Measurements from ENCODE around the gene BICD2.

BICD2 gene

DNA sequence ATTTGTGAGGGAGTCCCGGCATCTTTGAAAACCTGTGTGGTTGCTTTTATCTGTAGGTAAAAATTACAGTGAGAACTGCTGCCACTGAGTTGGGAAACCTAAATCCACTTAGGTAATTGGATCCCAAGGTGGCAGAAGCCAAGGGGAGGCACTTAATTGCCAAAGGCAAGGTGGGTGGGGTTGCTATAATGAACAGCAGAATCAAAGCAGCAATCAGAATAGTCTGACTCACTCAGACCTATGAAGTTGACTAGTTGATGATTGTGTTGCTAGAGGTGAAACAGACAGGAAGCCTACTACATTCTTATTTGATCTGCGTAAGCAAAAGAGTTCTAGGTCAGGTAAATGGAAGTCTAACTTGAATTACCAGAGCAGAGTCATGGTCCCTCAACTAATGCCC is 17.3 kb upstream of the BICD2 start:
- in situ Hi-C loops (cut with HindIII; ENCODE audit: low sequenced_read_pairs), result no loop called here
- H3K4me3 ChIP-seq (ENCODE audit: low read depth, low read length), result no peak overlapping the region
- TF ChIP-seq, protein P1, sequence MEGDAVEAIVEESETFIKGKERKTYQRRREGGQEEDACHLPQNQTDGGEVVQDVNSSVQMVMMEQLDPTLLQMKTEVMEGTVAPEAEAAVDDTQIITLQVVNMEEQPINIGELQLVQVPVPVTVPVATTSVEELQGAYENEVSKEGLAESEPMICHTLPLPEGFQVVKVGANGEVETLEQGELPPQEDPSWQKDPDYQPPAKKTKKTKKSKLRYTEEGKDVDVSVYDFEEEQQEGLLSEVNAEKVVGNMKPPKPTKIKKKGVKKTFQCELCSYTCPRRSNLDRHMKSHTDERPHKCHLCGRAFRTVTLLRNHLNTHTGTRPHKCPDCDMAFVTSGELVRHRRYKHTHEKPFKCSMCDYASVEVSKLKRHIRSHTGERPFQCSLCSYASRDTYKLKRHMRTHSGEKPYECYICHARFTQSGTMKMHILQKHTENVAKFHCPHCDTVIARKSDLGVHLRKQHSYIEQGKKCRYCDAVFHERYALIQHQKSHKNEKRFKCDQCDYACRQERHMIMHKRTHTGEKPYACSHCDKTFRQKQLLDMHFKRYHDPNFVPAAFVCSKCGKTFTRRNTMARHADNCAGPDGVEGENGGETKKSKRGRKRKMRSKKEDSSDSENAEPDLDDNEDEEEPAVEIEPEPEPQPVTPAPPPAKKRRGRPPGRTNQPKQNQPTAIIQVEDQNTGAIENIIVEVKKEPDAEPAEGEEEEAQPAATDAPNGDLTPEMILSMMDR (IDR thresholded peaks at IDR 0.05; ENCODE audit: low read depth, low read length), result no peak
- DNase-seq (ENCODE audit: low read depth, low spot score), result no peak

DNA sequence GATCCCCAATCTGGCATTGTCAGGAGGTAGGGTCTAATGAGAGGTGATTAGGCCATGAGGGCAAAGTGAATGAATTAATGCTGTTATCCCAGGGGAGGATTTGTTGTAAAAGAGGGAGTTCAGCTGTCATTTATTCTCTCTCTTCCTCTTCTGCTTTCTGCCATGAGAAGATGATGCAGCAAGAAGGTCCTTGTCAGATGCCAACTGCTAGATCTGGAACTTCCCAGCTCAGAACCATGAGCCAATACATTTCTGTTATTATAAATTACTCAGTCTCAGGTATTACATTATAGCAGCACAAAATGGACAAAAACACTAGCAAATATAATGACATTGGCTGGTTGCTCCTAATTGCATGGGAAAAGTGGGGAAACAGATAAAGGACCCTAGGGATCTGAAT is 15.6 kb upstream of the BICD2 start:
- no peak overlapping the region for H3K4me3 ChIP-seq (ENCODE audit: low read depth, low read length)
- in situ Hi-C loops (cut with HindIII; ENCODE audit: low sequenced_read_pairs), result no loop called here
- TF ChIP-seq, protein P1 (IDR thresholded peaks at IDR 0.05; ENCODE audit: low read depth, low read length), result no peak

DNA sequence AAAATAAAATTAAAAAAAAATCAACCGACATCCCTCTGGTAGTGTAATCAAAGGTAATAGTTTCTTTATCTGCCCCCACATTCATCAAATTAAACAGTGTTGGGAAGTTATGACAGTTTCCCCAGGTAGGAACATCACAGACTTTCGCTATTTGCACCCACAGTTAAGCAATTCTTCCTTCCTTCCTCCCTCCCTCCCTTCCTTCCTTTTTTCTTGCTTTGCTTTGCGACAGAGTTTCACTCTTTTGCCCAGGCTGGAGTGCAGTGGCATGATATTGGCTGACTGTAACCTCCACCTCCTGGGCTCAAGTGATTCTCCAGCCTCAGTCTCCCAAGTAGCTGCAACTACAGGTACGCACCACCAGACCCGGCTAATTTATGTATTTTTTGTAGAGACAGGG is 10.8 kb upstream of the BICD2 start:
- DNase-seq (ENCODE audit: low read depth, low spot score), result no peak
- H3K4me3 ChIP-seq (ENCODE audit: low read depth, low read length), result no peak overlapping the region
- TF ChIP-seq, protein P1 (IDR thresholded peaks at IDR 0.05; ENCODE audit: low read depth, low read length), result no peak
- in situ Hi-C loops (cut with HindIII; ENCODE audit: low sequenced_read_pairs), result no loop called here

More for the DNA sequence above, 15.6 kb upstream of the BICD2 start:
- no peak for DNase-seq (ENCODE audit: low read depth, low spot score)

DNA sequence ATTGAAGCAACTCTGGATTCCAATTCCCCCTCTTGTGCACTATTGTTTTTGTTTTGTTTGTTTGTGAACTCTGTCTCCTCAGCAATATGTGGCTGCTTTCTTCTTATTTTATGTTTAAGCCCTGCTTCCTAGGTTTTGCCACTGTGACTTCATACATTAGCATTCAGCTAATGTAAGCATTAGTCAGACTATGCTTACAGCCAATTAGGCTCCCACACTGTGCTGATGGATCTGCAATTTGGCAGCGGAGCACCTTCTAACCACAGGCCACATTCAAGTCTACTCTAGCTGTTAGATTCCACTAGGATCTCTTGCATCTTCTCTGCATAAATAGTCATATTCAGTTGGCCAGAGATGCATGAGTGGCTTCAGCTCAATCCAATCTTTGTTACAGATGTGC is 9.6 kb upstream of the BICD2 start:
- TF ChIP-seq, protein P1 (IDR thresholded peaks at IDR 0.05; ENCODE audit: low read depth, low read length), result no peak
- in situ Hi-C loops (cut with HindIII; ENCODE audit: low sequenced_read_pairs), result no loop called here
- peak; percentile 92 for DNase-seq (ENCODE audit: low read depth, low spot score)
- H3K4me3 ChIP-seq (ENCODE audit: low read depth, low read length), result no peak overlapping the region

DNA sequence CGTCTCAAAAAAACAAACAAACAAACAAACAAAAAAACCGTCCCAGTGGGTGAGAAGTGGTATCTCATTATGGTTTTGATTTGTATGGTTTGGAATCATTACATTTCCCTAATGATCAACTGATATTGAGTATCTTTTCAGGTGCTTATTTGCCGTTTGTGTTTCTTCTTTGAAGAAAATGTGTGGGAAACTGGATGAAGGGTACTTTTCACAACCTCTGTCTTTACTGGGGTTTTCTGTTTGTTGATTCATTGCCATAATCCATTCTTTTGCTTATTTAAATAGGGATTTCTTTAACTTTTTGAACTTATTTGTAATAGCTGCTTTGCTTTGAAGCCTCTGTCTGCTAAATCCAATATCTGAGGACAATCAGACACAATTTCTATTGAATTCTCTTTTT is 9.2 kb upstream of the BICD2 start:
- no peak overlapping the region for H3K4me3 ChIP-seq (ENCODE audit: low read depth, low read length)
- DNase-seq (ENCODE audit: low read depth, low spot score), result no peak
- in situ Hi-C loops (cut with HindIII; ENCODE audit: low sequenced_read_pairs), result no loop called here
- TF ChIP-seq, protein P1 (IDR thresholded peaks at IDR 0.05; ENCODE audit: low read depth, low read length), result no peak

DNA sequence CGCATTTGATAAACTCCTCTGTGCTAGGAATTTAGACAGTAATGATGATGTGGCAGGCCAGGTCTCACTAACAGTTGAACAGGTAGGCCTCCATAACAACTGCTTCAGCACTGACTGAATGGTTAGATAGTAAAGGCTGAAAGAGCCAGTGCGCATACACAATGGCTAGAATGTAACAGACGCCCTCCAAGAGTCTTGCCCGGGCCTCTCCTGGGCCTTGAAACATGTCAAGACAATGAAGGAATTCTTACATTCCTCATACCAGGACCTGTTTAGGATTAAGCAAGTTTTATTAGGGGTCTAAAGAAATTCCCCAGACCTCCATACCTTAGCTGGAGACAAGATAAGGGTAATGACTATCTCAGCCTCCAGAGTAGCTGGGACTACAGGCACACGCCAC is 6.7 kb upstream of the BICD2 start:
- no peak overlapping the region for H3K4me3 ChIP-seq (ENCODE audit: low read depth, low read length)
- in situ Hi-C loops (cut with HindIII; ENCODE audit: low sequenced_read_pairs), result no loop called here
- DNase-seq (ENCODE audit: low read depth, low spot score), result no peak
- TF ChIP-seq, protein P1 (IDR thresholded peaks at IDR 0.05; ENCODE audit: low read depth, low read length), result no peak

All from astrocyte of the spinal cord (primary cell).